ENCODE results near the gene HECTD4. TPM values are rescaled to one million over a fixed set of nuclear protein-coding genes. Genes with fewer than 3 reads are reported as not detected.

The HECTD4 gene
- polyA plus RNA-seq, 1 donor from 2014 or later = 15.8 TPM

DNA sequence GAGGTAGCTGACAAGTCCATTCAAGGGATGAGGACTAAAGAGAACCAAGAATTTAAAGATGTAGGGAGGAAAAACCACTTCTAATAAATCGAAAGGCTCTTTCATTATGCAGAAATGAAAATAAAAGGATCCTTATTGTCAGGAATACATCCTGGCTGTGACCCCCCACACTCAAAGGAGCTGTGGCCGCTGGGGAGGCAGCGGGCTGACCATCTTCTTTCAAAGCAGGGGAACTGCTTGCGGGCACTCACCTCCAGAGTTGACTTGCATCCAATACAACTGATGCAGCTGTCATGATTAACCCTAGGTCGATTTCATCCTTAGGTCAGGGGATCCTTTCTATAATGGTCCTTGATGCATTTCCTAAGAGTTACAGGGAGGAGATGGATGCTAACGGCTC is 221.6 kb downstream of the HECTD4 start:
- Histone ChIP-seq H3K79me2 (replicated peaks; ENCODE audit: insufficient read depth, low read length) (no peaks in the 10 kb centered on the region), H3K9me2 (ENCODE audit: insufficient read depth, low read length) (no peaks in the 10 kb centered on the region), H3K9ac (ENCODE audit: low read length) (no peak overlapping the region), H3F3A (ENCODE audit: insufficient read depth, low read length, poor library complexity, severe bottlenecking) (no peaks in the 10 kb centered on the region), H3K27ac (ENCODE audit: low read length) (no peak overlapping the region), H3K4me2 (ENCODE audit: low read length) (no peak overlapping the region), H2AFZ (ENCODE audit: low read depth, low read length) (no peak overlapping the region), H3K27me3 (ENCODE audit: insufficient read depth, low read depth, low read length) (no peaks in the 10 kb centered on the region), H3K36me3 (ENCODE audit: insufficient read depth, low read length) (peaks cover under 1% of the 10 kb centered on the region), H3K9me3 (ENCODE audit: low read length) (no peaks in the 10 kb centered on the region), H3K4me3 (ENCODE audit: low read length) (no peak overlapping the region), H4K20me1 (ENCODE audit: insufficient read depth) (no peaks in the 10 kb centered on the region)
- no peak for TF ChIP-seq RAD21 (conservative IDR thresholded peaks at IDR 0.05)
- TF ChIP-seq, protein P1, sequence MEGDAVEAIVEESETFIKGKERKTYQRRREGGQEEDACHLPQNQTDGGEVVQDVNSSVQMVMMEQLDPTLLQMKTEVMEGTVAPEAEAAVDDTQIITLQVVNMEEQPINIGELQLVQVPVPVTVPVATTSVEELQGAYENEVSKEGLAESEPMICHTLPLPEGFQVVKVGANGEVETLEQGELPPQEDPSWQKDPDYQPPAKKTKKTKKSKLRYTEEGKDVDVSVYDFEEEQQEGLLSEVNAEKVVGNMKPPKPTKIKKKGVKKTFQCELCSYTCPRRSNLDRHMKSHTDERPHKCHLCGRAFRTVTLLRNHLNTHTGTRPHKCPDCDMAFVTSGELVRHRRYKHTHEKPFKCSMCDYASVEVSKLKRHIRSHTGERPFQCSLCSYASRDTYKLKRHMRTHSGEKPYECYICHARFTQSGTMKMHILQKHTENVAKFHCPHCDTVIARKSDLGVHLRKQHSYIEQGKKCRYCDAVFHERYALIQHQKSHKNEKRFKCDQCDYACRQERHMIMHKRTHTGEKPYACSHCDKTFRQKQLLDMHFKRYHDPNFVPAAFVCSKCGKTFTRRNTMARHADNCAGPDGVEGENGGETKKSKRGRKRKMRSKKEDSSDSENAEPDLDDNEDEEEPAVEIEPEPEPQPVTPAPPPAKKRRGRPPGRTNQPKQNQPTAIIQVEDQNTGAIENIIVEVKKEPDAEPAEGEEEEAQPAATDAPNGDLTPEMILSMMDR (IDR thresholded peaks at IDR 0.05; ENCODE audit: poor library complexity, severe bottlenecking) = no peak
- no peak for TF ChIP-seq EP300 (conservative IDR thresholded peaks at IDR 0.05; ENCODE audit: poor library complexity, severe bottlenecking)
- TF ChIP-seq EZH2 (IDR thresholded peaks at IDR 0.05; ENCODE audit: borderline replicate concordance, insufficient read depth, low read length, poor library complexity, severe bottlenecking) = no peak
- TF ChIP-seq MXI1 (conservative IDR thresholded peaks at IDR 0.05; ENCODE audit: poor library complexity, severe bottlenecking) = no peak
- no peak for TF ChIP-seq SMC3 (conservative IDR thresholded peaks at IDR 0.05; ENCODE audit: poor library complexity)
- TF ChIP-seq POLR2AphosphoS5 (IDR thresholded peaks at IDR 0.05) = no peak
- no peak for TF ChIP-seq TAF1 (IDR thresholded peaks at IDR 0.05; ENCODE audit: low read depth)
- TF ChIP-seq, protein P2, sequence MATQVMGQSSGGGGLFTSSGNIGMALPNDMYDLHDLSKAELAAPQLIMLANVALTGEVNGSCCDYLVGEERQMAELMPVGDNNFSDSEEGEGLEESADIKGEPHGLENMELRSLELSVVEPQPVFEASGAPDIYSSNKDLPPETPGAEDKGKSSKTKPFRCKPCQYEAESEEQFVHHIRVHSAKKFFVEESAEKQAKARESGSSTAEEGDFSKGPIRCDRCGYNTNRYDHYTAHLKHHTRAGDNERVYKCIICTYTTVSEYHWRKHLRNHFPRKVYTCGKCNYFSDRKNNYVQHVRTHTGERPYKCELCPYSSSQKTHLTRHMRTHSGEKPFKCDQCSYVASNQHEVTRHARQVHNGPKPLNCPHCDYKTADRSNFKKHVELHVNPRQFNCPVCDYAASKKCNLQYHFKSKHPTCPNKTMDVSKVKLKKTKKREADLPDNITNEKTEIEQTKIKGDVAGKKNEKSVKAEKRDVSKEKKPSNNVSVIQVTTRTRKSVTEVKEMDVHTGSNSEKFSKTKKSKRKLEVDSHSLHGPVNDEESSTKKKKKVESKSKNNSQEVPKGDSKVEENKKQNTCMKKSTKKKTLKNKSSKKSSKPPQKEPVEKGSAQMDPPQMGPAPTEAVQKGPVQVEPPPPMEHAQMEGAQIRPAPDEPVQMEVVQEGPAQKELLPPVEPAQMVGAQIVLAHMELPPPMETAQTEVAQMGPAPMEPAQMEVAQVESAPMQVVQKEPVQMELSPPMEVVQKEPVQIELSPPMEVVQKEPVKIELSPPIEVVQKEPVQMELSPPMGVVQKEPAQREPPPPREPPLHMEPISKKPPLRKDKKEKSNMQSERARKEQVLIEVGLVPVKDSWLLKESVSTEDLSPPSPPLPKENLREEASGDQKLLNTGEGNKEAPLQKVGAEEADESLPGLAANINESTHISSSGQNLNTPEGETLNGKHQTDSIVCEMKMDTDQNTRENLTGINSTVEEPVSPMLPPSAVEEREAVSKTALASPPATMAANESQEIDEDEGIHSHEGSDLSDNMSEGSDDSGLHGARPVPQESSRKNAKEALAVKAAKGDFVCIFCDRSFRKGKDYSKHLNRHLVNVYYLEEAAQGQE (IDR thresholded peaks at IDR 0.05; ENCODE audit: borderline replicate concordance) = no peak

DNA sequence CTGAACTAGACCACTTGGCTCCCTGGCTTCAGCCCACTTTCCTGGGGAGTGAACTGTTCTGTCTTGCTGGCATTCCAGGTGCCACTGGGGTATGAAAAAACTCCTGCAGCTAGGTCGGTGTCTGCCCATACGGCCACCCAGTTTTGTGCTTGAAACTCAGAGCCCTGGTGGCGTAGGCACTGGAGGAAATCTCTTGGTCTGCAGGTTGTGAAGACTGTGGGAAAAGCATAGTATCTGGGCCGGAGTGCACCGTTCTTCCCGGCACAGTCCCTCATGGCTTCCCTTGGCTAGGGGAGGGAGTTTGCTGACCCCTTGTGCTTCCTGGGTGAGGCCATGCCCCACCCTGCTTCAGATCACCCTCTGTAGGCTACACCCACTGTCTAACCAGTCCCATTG is 223.1 kb downstream of the HECTD4 start:
- Histone ChIP-seq H3K36me3 (ENCODE audit: insufficient read depth, low read length) (no peaks in the 10 kb centered on the region), H3K4me3 (ENCODE audit: low read length) (no peak overlapping the region), H3K27ac (ENCODE audit: low read length) (no peak overlapping the region)

More for the DNA sequence above, 223.1 kb downstream of the HECTD4 start:
- TF ChIP-seq, protein P2 (IDR thresholded peaks at IDR 0.05; ENCODE audit: borderline replicate concordance) = no peak
- TF ChIP-seq TAF1 (IDR thresholded peaks at IDR 0.05; ENCODE audit: low read depth) (no peak), EZH2 (IDR thresholded peaks at IDR 0.05; ENCODE audit: borderline replicate concordance, insufficient read depth, low read length, poor library complexity, severe bottlenecking) (no peak), SMC3 (conservative IDR thresholded peaks at IDR 0.05; ENCODE audit: poor library complexity) (no peak), POLR2AphosphoS5 (IDR thresholded peaks at IDR 0.05) (no peak), MXI1 (conservative IDR thresholded peaks at IDR 0.05; ENCODE audit: poor library complexity, severe bottlenecking) (no peak), EP300 (conservative IDR thresholded peaks at IDR 0.05; ENCODE audit: poor library complexity, severe bottlenecking) (no peak), RAD21 (conservative IDR thresholded peaks at IDR 0.05) (no peak)
- TF ChIP-seq, protein P1 (IDR thresholded peaks at IDR 0.05; ENCODE audit: poor library complexity, severe bottlenecking) = no peak
- Histone ChIP-seq H3K4me2 (ENCODE audit: low read length) (no peak overlapping the region), H3K9me3 (ENCODE audit: low read length) (no peaks in the 10 kb centered on the region), H2AFZ (ENCODE audit: low read depth, low read length) (no peak overlapping the region), H3K9me2 (ENCODE audit: insufficient read depth, low read length) (no peaks in the 10 kb centered on the region), H4K20me1 (ENCODE audit: insufficient read depth) (no peaks in the 10 kb centered on the region), H3K9ac (ENCODE audit: low read length) (no peak overlapping the region), H3K79me2 (replicated peaks; ENCODE audit: insufficient read depth, low read length) (no peaks in the 10 kb centered on the region), H3K27me3 (ENCODE audit: insufficient read depth, low read depth, low read length) (no peaks in the 10 kb centered on the region), H3F3A (ENCODE audit: insufficient read depth, low read length, poor library complexity, severe bottlenecking) (no peaks in the 10 kb centered on the region)

Measured in neural cell (in vitro differentiated cells).